ENCODE results near the gene PNKD.

DNA sequence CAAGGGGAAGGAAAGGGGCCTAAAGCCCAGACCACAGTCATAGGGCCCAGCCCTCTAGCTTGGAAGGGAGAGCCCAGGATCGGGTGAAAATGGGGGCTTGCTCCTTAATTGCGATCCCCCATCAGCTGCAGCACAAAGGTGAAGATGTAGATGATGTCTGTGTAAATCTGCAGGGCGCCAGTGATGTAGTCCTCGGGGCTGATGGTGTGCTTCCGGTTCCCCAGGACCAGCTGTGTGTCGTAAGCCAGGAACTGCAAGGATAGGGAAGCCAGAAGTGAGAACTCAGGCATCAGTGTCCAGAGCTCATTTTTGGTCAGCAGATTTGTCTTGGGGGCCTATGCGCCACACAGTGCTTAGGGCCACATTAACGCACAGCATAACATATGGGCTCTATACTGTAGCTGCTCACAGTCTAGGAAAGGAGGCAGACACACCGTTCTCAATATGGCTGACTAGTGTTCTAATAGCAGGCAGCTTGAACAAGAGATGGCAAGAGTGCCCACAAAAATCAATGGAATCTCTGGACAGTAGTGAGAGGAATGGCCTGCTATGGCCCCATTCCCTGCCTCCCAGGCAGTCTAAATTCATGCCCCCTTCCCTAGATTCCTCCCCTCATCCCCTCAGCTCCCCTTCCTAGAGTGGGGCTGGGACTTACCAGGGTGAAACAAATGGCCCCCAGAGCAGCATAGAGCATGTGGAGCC, 5.2 kb downstream of the PNKD start:
- TF ChIP-seq POLR2A (IDR thresholded peaks at IDR 0.05; ENCODE audit: low read depth, low read length) (no peak), POLR2AphosphoS5 (IDR thresholded peaks at IDR 0.05; ENCODE audit: low read depth, low read length) (no peak), TAF1 (IDR thresholded peaks at IDR 0.05; ENCODE audit: low read depth, low read length) (no peak)

Data from GM12891 (cell line).